ENCODE measurements around the gene PPP1R16B.

The PPP1R16B gene

GRCh38 chr20:38834868-38835267 lies 29.4 kb downstream of the PPP1R16B start:
- ChIA-PET CTCF (interaction anchor here (0.7 to 0.9 kb wide), 2 partner anchors 9 to 18 kb away, joined by 3 to 4 read pairs; no protein-coding TSS in a partner anchor), POLR2A (ENCODE audit: low non-redundant PET) (no interaction called here)
- DNase-seq (ENCODE audit: low spot score) = no peak
- H3K27ac ChIP-seq = no peak overlapping the region
- no peak for TF ChIP-seq CTCF (conservative IDR thresholded peaks at IDR 0.05; ENCODE audit: low read depth)

GRCh38 chr20:38835792-38836191 lies 30.3 kb downstream of the PPP1R16B start:
- CTCF ChIA-PET = interaction anchor here (0.7 kb wide), 1 partner anchor 55 kb away, joined by 3 read pairs; no protein-coding TSS in a partner anchor

GRCh38 chr20:38836991-38837390 lies 31.5 kb downstream of the PPP1R16B start:
- H3K27ac ChIP-seq = no peak overlapping the region
- ChIA-PET CTCF (no interaction called here), POLR2A (ENCODE audit: low non-redundant PET) (no interaction called here)
- DNase-seq (ENCODE audit: low spot score) = no peak
- TF ChIP-seq CTCF (conservative IDR thresholded peaks at IDR 0.05; ENCODE audit: low read depth) = no peak

More at GRCh38 chr20:38835792-38836191, 30.3 kb downstream of the PPP1R16B start:
- H3K27ac ChIP-seq = no peak overlapping the region
- DNase-seq (ENCODE audit: low spot score) = no peak
- POLR2A ChIA-PET (ENCODE audit: low non-redundant PET) = no interaction called here
- TF ChIP-seq CTCF (conservative IDR thresholded peaks at IDR 0.05; ENCODE audit: low read depth) = no peak

- H3K27ac ChIP-seq = no peak overlapping the region
- DNase-seq (ENCODE audit: low spot score) = no peak
- CTCF ChIA-PET = interaction anchor here (0.6 kb wide), 1 partner anchor 204 kb away, joined by 3 read pairs; no protein-coding TSS in a partner anchor
- TF ChIP-seq CTCF (conservative IDR thresholded peaks at IDR 0.05; ENCODE audit: low read depth) = no peak
- POLR2A ChIA-PET (ENCODE audit: low non-redundant PET) = no interaction called here
Observed at GRCh38 chr20:38838326-38838725, 32.8 kb downstream of the PPP1R16B start.

- no peak for TF ChIP-seq CTCF (conservative IDR thresholded peaks at IDR 0.05; ENCODE audit: low read depth)
- POLR2A ChIA-PET (ENCODE audit: low non-redundant PET) = no interaction called here
- CTCF ChIA-PET = no interaction called here
- DNase-seq (ENCODE audit: low spot score) = no peak
- H3K27ac ChIP-seq = no peak overlapping the region
Observed at GRCh38 chr20:38839563-38839962, 34.1 kb downstream of the PPP1R16B start.

GRCh38 chr20:38840053-38840893 lies 34.8 kb downstream of the PPP1R16B start:
- TF ChIP-seq CTCF (conservative IDR thresholded peaks at IDR 0.05; ENCODE audit: low read depth) = no peak
- no peak for DNase-seq (ENCODE audit: low spot score)
- ChIA-PET CTCF (interaction anchor here (1.3 kb wide), 1 partner anchor 210 kb away, joined by 3 read pairs; no protein-coding TSS in a partner anchor), POLR2A (ENCODE audit: low non-redundant PET) (no interaction called here)
- H3K27ac ChIP-seq = no peak overlapping the region

Measured in RWPE1 (cell line).